Stimulated activated CD4-positive, alpha-beta T cell treated with anti-CD3 and anti-CD28 coated beads, Interleukin-1b, Interleukin-23, amount 100 ng/mL, for 24 hours (primary cell): ENCODE data around the gene PDLIM3.

ENCODE experiments used
- DNase-seq, 4 experiments: peaks; one replicate each; pipeline ENCODE4 v3.0.0-alpha.2; 2020; ENCODE audit warnings: low read depth in 4 of 4, low spot score in 1 of 4

The PDLIM3 gene

DNA sequence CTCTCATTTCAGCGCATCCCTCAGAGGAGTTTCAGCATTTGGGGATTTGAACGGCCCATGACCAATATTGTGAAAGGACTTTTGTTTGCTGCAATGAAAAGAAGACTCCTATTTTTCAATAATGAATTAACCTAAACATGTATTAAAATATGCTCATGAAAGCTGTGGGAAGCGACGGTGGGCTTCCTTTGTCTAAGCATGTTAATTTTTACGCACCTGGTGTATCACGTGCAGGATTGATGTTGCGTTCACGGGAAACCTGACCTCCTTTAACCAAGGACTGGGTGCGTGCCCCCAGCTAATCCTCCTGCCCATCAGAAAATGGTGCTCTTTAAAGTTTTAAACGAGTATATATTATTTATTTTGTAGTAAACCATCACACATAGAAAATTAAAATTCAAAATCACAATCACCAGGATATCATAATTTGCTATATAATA, 63.2 kb downstream of the PDLIM3 start:
- DNase-seq, result no peak

DNA sequence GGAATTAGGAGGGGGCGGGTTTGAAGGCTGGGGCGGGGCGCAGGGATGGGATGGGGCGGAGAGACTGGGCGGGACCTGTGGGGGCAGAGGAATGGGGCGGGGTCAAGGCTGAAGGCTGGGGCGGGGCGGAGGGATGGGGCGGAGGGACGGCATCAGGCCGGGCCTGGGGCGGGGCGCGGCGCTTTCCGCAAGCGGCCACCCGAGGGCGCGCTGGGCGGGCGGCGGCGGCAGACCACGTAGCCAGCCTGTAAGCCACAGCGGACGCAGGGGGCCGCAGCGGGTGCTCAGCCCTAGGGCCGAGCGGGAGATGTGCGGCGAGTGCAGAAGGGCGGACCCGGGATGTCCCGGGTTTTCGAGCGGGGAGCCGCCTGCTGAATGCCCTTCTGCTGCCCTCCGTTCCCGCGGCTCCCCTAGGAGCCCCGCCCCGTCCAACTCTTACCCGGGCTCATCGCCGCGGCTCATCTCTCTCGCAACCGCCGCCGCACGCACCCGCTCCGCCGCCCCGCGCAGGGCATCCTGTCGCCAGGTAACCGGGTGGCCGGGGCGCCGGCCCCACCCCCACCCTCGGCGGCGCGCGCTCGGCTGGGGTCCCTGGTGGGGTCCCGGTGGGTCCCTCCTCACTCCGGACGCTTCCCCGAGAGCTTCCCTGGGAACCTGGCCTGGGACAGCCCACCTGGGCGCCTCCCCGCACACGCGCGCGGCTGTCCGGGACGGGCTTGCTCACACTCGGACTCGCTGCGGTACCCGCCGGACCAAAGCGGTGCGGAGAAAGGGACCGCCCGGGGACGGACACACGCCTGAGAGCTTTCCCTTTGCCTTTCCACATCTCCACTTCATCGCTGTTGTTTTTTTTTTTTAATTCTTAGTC, 63.8 kb downstream of the PDLIM3 start, which contains the start of gene CCDC110:
Gene CCDC110, minus strand, starts transcription at position 499 of the 868 bp plus-strand sequence. Its CDS starts 50 bp downstream, at position 449.
- peak; percentile 85 to 96 (median 87) for DNase-seq

DNA sequence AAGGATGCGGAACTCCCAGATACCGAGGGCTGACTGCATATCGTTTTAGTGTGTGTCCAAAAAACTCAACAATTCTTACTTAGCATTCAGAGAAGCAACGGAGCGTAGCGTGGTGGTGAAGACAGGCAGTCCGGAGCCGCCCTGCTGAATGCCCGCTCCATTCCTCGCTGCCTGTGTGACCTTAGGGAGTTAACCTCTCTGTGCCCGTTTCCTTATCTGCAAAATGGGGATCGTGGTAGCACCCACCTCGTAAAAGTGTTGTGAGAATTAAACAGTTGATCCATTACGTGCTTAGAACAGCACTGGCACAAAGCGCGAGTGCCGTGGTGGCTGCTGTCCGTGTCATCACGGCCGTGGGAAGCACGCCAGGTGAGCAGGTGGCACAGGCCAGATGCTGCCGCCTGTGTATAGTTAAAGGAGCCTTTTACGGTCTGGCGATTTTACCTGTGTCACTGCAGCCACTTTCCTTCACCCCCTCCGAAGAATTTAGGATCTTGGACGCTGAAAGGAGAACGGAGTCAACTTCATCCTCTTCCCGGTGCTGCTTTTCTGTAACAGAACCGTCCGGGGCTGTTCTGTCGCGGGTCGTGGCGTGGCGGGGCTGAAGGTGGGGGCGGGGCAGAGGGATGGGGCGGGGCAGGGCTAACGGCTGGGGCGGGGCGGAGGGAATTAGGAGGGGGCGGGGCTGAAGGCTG, 64.7 kb downstream of the PDLIM3 start:
- no peak for DNase-seq

DNA sequence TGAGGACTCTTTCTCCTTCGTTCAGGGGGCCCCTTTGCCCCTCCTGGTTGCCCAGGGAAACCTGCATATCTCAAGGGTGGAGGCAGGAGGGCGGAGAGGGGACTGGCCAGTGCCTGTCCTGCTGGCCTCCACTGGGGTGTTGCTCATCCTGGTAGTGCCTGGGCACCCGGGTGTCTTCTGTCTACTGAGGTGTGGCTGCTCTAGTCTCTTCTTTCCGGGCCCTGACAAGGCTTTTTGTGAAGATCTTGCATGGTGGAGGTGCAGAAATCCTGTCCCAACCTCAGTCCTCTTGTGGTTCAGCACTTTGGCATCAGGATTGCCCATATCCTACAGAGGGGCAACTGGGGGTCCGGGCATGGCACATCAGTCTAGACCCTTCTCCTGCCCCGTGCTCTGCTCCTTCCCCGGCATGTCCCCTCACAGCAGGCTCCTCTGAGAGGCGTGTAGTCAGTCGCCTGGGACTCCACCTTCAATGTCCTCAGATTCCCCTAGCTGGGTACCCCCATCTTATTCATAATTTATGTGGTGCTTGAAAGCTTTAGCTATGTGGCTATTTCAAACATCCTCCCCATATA, 65.6 kb downstream of the PDLIM3 start:
- no peak for DNase-seq

DNA sequence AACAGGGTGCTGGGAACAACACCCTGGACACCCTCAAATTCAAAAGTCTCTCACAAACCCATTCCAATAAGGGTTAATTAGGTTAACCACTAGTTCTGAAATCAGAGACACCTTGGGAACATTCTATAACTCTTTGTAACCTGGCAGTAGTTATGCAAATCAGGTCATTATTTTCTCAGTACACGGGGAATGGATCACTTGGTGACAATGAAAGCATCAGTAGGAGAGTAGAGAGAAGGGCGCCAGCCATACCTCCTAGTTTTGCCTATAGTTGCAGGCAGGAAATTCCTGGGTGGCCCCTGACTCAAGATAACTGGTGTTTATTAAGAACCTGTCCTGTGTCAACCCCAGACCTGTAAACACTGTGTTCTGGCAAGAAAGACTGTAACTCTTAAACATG, 66.3 kb downstream of the PDLIM3 start:
- DNase-seq, result no peak

DNA sequence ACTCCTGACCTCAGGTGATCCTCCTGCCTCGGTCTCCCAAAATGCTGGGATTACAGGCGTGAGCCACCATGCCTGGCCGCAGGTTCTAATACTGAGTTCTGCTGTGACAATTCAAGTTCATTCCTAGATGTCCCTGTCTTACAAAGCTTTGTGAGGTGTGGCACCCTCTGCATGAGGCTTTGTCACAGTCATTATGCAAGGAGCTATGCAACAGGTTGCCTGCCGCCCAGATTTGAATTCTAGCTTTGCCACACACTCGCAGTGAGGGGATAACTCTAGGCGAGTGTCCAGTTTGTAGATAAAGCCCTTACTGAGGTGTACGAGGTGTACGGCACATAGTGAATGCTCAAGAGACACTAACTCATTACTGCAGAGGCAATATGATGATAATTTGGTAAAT, 67.3 kb downstream of the PDLIM3 start:
- no peak for DNase-seq

DNA sequence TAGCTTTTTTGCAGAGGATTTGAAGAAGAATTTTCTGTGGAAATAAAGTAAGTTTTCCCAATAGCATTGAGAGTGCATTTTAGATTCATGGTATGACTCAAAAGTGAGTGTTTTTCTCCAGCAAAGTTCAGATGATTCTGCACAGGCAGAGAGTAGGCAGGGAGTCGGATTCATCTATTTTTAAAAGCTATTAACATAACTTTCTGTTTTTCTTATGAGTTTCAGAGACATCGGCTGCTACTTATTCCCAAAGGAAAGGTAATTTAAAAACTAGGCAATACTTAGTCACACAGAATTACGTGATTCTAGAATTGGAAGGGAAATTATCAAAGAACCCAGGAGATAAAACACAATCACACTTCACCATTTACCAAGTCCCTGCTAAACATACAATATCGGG, 68.2 kb downstream of the PDLIM3 start:
- no peak for DNase-seq

DNA sequence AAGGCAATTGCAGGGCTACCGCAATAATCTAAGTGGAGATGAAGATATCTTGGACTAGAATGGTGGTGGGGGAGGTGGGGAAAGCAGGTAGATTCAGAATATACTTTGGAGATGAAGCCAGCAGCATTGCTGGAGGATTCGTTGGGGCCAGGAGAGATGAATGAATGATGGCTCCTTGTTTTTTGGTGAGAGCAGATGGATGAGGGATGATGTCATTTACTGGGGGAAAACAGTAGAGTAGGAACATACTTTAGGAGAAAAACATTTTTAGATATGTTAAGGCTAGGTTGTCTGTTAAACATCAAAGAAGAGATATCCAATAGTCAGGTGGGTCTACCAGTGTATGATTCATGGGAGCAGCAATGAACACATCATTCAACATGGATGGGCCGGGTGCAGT, 69.6 kb downstream of the PDLIM3 start:
- DNase-seq, result no peak

DNA sequence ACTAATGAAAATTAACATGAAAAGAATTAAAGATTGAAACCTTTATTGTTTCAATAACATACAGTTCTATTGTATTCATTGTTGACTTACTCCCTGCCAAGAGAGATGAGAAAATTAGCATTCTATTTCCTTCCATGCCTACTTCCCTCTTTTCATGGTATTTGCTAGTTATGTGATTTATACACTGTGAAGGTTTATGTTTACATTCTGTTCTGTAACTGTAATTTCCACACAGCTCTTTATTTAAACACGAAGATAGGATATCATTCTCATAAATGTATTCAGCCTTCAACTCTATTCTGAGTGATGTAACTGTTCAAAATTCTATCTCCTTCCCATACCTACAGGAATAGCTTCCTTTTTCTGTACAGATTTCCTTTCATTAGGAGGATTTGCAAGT, 70.4 kb downstream of the PDLIM3 start:
- DNase-seq, result no peak

DNA sequence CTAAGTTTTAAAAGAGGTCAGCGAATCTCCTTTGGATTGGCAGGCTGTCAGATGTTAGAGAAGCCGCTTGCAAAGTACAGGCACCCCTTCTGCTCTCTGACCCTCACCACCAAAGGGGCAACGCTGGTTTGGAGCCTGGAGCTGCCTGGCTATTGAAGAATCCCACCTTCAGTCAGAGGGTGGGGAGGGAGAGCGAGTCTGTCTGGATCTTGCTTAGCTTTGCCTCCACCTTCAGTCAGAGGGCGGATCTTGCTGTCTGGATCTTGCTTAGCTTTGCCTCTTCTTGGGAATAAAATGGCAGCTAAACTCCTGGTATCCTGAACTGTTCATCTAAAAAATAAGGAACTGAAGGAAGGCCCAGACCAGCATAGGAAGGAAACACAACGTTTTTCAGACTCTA, 71.1 kb downstream of the PDLIM3 start:
- no peak for DNase-seq

DNA sequence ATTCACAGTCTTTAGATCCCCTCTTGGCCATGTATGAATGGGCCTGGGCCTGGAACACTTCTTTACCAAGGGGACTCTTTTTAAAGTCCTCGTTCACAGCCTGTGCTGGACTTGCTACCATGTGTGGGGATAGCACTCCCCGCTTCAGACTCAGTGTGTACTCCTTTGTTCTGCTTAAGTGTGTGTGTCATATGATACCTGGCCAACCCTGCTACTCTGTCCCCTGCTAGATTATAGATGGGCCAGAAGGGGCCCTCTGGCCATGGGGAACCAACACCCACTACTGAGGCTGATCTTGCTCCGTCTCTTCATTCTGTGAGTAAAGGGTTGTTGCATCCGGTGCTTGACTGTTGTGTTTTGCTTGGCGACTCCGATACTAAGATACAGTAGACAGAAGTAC, 71.8 kb downstream of the PDLIM3 start:
- DNase-seq, result no peak

DNA sequence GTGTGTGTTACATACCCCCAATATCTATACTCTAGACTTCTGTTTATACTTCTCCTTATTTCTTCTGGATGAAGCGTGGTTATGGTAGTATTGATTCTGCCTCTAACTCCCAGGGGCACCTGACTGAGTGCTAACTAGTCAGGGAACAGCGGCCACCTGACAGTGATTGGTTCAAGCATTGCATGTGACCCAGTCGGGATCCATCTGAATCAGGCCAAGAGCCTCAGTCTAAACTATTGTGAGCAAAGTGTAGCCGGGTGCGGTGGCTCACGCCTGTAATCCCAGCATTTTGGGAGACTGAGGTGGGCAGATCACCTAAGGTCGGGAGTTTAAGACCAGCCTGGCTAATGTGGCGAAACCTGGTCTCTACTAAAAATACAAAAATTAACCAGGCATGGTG, 73.7 kb downstream of the PDLIM3 start:
- no peak for DNase-seq

DNA sequence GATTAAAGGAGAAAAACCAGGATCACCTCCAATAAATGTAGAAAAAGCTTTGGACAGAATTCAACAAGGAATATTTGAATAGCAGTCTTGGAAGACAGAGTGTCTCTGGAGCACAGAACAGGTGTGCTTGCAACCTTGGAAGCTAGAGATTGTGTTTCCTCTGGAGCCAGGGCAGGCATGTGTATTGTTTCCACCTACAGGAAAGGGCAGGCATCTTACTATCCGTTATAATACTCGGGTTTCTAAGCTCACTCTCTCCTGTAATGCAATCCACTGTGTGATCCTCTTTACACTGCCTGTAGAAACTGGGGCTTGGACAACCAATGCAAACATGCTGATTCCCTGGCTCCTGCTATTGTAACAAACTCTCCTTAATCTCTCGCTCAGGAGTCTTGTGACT, 78.2 kb downstream of the PDLIM3 start:
- no peak for DNase-seq

DNA sequence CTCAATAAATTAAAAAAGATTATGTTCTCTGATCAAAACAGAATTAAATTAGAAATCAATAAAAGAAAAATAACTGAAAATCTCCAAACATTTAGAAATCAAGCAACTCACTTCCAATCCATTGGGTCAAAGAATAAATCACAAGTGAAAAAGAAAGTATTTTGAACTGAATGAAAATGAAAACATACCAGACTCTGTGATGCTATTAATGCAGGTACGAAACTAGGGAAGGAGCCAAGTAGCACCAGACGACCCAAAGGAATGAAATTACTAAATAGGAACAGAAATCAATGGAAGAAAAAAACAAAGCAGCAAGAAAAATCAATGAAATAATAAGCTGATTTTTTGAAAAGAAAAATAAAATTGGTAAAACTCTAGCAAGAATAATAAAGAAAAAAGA, 79.2 kb downstream of the PDLIM3 start:
- no peak for DNase-seq
